ENCODE data around the gene TBCE. TPM values are rescaled to one million over a fixed set of nuclear protein-coding genes. Genes with fewer than 3 reads are reported as not detected.
A peak's percentile ranks its signal among the peaks of the same experiment; 100 is the strongest.

TBCE gene
- total and polyA plus RNA-seq, 2 experiments from 2014 or later, result 23.3 to 35.3 TPM

- H3K9me3 ChIP-seq (ENCODE audit: low read depth), result no peaks in the 10 kb centered on the region
- 92% methylated on average over 5 of the region's 5 CpGs for WGBS, 2 experiments (ENCODE audit: low coverage in 1 of 2, low lambda C conversion rate in 2 of 2, missing lambda C conversion rate in 2 of 2)
- H4K20me1 ChIP-seq (ENCODE audit: insufficient read depth), result peaks cover 29% of the 10 kb centered on the region; the same call in 1 of the 2 replicates
These were observed 42.9 kb upstream of the TBCE start for GRCh38 chr1:235324296-235324695.

GRCh38 chr1:235325139-235325538, 42.1 kb upstream of the TBCE start:
- peaks cover 29% of the 10 kb centered on the region; the same call in 1 of the 2 replicates for H4K20me1 ChIP-seq (ENCODE audit: insufficient read depth)
- H3F3A ChIP-seq (ENCODE audit: insufficient read depth), result peaks cover 13% of the 10 kb centered on the region
- peak overlapping the region; percentile 93 for H3K9ac ChIP-seq
- WGBS, 2 experiments (ENCODE audit: low coverage in 1 of 2, low lambda C conversion rate in 2 of 2, missing lambda C conversion rate in 2 of 2), result 25 to 28% methylated on average over 3 of the region's 3 CpGs
- DNase-seq, result no peak
- no peaks in the 10 kb centered on the region for H3K9me3 ChIP-seq (ENCODE audit: low read depth)
- H3K4me2 ChIP-seq (ENCODE audit: unreplicated experiment), result peak overlapping the region; percentile 88
- H3K4me1 ChIP-seq (ENCODE audit: insufficient read depth), result peaks cover 25% of the 10 kb centered on the region
- in situ Hi-C loops (cut with MboI), result no loop called here
- peak overlapping the region; percentile 88 for H3K4me3 ChIP-seq
- no peak overlapping the region for H2AFZ ChIP-seq
- no peaks in the 10 kb centered on the region for H3K9me2 ChIP-seq (ENCODE audit: insufficient read depth)
- no peak overlapping the region for H3K27ac ChIP-seq
- TF ChIP-seq EZH2 (IDR thresholded peaks at IDR 0.05; ENCODE audit: insufficient read depth, poor library complexity, severe bottlenecking), result no peak
- no peak for TF ChIP-seq EZH2phosphoT487 (IDR thresholded peaks at IDR 0.05; ENCODE audit: insufficient read depth, low read depth)
- H3K27me3 ChIP-seq (replicated peaks; ENCODE audit: insufficient read depth), result no peaks in the 10 kb centered on the region
- peaks cover 85% of the 10 kb centered on the region for H3K79me2 ChIP-seq (ENCODE audit: insufficient read depth)
- H3K36me3 ChIP-seq (ENCODE audit: low read depth), result no peaks in the 10 kb centered on the region

More at GRCh38 chr1:235324296-235324695, 42.9 kb upstream of the TBCE start:
- Histone ChIP-seq H3K27me3 (replicated peaks; ENCODE audit: insufficient read depth) (no peaks in the 10 kb centered on the region), H2AFZ (no peak overlapping the region), H3K4me2 (ENCODE audit: unreplicated experiment) (peak overlapping the region; percentile 88), H3K36me3 (ENCODE audit: low read depth) (no peaks in the 10 kb centered on the region), H3K27ac (no peak overlapping the region), H3K4me1 (ENCODE audit: insufficient read depth) (peaks cover 24% of the 10 kb centered on the region), H3K79me2 (ENCODE audit: insufficient read depth) (peaks cover 86% of the 10 kb centered on the region), H3F3A (ENCODE audit: insufficient read depth) (peaks cover 5% of the 10 kb centered on the region), H3K4me3 (no peak overlapping the region), H3K9me2 (ENCODE audit: insufficient read depth) (no peaks in the 10 kb centered on the region), H3K9ac (no peak overlapping the region)
- in situ Hi-C loops (cut with MboI), result no loop called here
- TF ChIP-seq EZH2phosphoT487 (IDR thresholded peaks at IDR 0.05; ENCODE audit: insufficient read depth, low read depth) (no peak), EZH2 (IDR thresholded peaks at IDR 0.05; ENCODE audit: insufficient read depth, poor library complexity, severe bottlenecking) (no peak)
- DNase-seq, result no peak

DNA sequence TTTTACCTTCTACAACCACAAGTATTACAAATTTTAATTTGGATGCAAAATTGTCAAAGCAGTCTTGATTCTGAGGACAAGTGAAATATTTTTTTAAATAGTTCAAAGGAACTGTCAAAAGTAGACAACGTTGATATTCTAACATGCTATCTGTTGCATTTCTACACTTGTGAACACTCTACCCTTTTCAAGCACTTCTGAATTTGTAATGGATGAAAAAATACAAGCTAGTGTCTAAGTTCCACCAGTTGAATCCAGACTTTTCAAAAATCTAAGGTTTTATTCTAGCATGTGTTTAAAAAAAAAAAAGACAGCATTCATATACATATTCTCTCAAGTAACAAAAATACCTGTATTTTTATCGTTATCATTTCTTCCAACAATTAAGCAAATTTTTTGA, 41.4 kb upstream of the TBCE start:
- Histone ChIP-seq H3K27ac (0 out of 2 replicates have a peak overlapping the region, but pooled peaks have one; percentile 1), H3K9ac (peak overlapping the region; percentile 93), H3K4me2 (ENCODE audit: unreplicated experiment) (peak overlapping the region; percentile 88), H3K27me3 (replicated peaks; ENCODE audit: insufficient read depth) (no peaks in the 10 kb centered on the region), H3K9me3 (ENCODE audit: low read depth) (no peaks in the 10 kb centered on the region), H3F3A (ENCODE audit: insufficient read depth) (peaks cover 20% of the 10 kb centered on the region), H3K4me3 (peak overlapping the region; percentile 88), H2AFZ (no peak overlapping the region), H3K79me2 (ENCODE audit: insufficient read depth) (peaks cover 85% of the 10 kb centered on the region), H3K36me3 (ENCODE audit: low read depth) (no peaks in the 10 kb centered on the region), H4K20me1 (ENCODE audit: insufficient read depth) (peaks cover 29% of the 10 kb centered on the region; the same call in 1 of the 2 replicates), H3K4me1 (ENCODE audit: insufficient read depth) (peaks cover 32% of the 10 kb centered on the region), H3K9me2 (ENCODE audit: insufficient read depth) (no peaks in the 10 kb centered on the region)
- 22 to 25% methylated on average over 2 of the region's 2 CpGs for whole genome bisulfite sequencing, 2 experiments (ENCODE audit: low coverage in 1 of 2, low lambda C conversion rate in 2 of 2, missing lambda C conversion rate in 2 of 2)
- no peak for DNase-seq
- in situ Hi-C loops (cut with MboI), result no loop called here
- TF ChIP-seq EZH2phosphoT487 (IDR thresholded peaks at IDR 0.05; ENCODE audit: insufficient read depth, low read depth) (no peak), EZH2 (IDR thresholded peaks at IDR 0.05; ENCODE audit: insufficient read depth, poor library complexity, severe bottlenecking) (no peak)

DNA sequence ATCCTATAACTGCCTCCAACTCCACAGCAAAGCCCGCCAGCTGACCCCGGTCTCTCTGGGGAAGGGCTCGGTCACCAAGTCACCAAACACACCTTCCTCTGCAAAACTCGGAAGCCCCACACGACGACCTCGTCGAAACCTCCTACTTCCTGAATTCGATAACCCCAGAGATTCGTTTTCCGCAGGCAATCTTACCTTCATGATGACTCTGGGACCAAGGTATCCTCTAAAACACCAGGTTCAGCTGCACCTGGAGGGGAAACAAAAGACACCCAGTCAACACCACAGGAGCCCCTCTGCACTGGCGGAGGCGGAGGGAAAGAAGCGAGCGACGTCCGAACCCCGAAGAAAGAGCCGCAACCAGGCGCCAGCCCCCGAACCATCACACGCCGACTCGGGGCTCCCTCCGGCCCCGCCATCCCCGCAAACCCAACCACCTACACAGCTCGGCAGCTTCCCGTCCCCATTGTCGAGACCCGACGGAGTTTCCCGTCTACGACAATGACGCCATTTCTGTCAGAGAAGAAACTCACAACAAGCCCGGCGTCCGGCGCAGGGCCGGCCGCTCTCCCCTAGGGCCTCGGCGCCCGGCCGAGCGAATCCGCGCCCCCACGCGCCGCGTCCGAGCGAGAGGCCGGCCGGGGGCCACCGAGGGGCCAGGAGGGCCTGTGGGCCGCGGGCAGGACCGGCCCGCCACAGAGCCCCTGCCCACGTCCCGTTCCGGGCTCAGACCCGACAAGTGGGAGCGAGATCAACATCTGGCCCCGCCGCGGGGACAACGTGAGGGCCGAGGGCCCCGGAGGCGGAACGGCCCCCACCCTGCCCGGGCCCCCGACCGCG, 40.3 kb upstream of the TBCE start:
- Histone ChIP-seq H3K27me3 (replicated peaks; ENCODE audit: insufficient read depth) (no peaks in the 10 kb centered on the region), H4K20me1 (ENCODE audit: insufficient read depth) (peaks cover 29% of the 10 kb centered on the region; the same call in 1 of the 2 replicates), H3K9ac (peak overlapping the region; percentile 93), H3K27ac (peak overlapping the region; percentile 81), H3K4me2 (ENCODE audit: unreplicated experiment) (peak overlapping the region; percentile 88), H3F3A (ENCODE audit: insufficient read depth) (peaks cover 25% of the 10 kb centered on the region), H3K9me3 (ENCODE audit: low read depth) (no peaks in the 10 kb centered on the region), H3K4me3 (peak overlapping the region; percentile 88), H2AFZ (peak overlapping the region; percentile 74), H3K4me1 (ENCODE audit: insufficient read depth) (peaks cover 43% of the 10 kb centered on the region), H3K36me3 (ENCODE audit: low read depth) (no peaks in the 10 kb centered on the region), H3K79me2 (ENCODE audit: insufficient read depth) (peaks cover 85% of the 10 kb centered on the region), H3K9me2 (ENCODE audit: insufficient read depth) (no peaks in the 10 kb centered on the region)
- in situ Hi-C loops (cut with MboI), result no loop called here
- 1% methylated on average over 45 to 66 of the region's 78 CpGs for WGBS, 2 experiments (ENCODE audit: low coverage in 1 of 2, low lambda C conversion rate in 2 of 2, missing lambda C conversion rate in 2 of 2)
- no peak for TF ChIP-seq EZH2 (IDR thresholded peaks at IDR 0.05; ENCODE audit: insufficient read depth, poor library complexity, severe bottlenecking)
- DNase-seq, result peak; percentile 75
